HG02973 (cell line): ENCODE measurements around the gene SOX1.

ENCODE experiments used
- ATAC-seq: cut with Tn5 transposase; IDR thresholded peaks from one replicate; pipeline ENCODE4 v1.9.1; 2021; ENCODE audit warnings: moderate library complexity; ENCODE audit not compliant: unreplicated experiment

SOX1 gene

DNA sequence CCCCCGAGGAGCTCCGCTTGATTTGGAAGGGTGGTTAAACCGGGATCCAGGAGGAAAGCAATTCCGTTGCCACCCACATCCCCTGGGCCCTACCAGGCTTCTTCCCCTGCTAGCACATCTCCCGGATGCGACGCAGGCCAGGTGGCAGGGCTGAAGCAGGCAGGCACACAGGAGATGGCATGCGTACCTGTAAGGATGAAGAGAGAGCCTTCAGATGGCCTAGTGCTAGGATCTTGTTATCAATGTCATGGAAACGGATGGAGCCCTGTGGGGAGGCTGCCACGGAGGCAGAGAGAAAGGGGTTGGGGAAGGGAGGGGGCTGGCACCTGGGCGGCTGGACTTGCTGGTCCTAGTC, 8.5 kb upstream of the SOX1 start:
- ATAC-seq: no peak

GRCh38 chr13:112058941-112059340, 8.0 kb upstream of the SOX1 start:
- no peak for ATAC-seq

DNA sequence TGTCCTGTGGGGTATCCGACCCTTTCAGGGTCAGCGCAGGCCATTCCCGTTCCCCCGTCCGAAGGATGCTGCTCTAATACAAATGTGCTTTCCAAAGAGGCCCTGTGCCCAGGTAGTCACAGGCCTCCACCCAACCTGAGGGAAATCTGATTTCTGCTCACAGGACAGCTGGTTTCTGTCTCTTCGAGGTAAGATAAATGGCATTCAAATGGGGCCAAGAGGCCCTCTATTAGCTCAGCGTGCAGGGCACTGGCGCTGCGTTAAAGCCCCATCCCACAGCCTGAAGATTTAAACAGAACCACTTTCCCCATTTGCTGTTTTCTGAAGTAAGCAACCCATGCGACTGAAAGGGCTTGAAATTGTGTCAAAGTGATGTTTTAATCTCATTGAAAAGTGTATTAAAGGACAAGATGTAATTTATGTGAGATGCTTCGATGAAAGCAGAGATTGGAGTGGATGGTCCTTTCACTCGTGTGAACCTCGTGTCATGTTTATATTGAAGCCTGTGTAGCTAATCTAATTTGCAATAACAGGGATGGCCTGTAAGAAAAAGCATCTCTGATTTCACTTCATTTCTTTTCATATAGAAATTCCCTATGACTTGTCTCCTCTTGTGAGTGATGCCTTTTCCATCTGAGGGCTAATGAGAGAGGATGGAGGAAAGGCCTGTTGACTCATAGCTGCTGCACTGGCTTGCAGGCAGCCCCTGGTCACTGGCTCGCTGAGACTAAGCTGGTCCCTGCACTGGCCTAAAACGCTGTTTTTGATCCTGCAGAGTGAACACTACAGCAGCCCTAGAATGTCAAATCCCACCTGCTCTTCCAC, 7.3 kb upstream of the SOX1 start:
- no peak for ATAC-seq

DNA sequence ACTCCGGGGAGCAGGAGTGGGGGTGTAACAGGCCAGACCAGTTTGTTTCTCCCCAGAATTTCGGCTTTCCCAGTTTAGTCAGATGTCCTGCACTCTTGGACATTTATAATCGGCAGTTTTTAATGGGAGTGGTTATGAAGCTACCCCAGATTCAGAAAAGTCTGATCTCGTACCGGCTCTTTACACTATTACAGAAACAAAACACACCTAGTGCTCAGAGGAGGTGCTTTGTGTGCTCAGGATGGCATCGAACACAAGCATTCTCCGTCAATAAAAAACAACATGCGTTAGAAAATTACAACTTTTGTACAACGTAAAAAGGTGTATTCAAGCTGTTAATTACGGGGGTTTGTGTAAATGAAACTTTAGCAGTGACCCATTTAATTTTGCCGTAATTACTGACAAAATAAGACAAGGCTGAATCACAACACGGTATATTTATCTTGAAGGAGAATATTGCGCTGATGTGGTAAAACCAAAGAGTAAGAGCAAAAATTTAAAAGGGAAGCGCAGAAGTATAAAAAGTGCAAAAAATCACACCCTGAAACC, 6.6 kb upstream of the SOX1 start:
- ATAC-seq: no peak

- ATAC-seq: no peak
Measured at GRCh38 chr13:112060899-112061366, 6.0 kb upstream of the SOX1 start.

DNA sequence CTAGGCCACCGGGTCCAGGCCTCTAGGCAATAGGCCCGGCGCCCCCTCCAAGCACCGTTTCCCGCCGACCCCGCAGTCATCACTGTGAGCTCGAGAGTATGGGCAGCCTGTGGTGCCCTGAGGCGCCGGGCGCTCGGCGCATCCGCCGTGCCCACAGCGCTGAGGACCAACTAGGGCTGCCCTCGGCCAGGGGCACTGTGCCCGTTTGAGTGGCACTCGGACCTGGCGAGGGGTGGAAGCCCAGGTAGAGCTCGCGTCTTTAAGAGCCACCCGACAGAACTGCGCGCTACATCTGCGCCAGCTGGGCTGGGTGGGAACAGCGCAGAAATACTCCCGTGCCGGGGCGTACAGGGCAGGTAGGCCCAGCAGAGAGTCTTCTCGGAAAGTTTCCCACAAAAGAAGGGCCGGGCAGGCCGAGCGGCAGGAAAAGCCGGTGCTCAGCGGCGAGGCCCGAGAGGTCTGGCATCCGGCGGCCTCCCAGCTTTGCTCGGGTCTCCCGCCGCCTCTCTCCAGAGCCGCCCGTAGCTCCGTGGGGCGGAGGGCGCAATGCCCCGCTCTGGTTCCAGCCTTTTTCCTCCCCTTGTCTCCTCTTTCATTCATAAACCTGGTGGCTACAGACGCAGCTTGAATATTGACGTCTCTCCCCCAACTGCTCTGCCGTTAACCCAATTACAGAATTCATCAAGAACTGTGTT, 5.4 kb upstream of the SOX1 start:
- ATAC-seq: no peak

DNA sequence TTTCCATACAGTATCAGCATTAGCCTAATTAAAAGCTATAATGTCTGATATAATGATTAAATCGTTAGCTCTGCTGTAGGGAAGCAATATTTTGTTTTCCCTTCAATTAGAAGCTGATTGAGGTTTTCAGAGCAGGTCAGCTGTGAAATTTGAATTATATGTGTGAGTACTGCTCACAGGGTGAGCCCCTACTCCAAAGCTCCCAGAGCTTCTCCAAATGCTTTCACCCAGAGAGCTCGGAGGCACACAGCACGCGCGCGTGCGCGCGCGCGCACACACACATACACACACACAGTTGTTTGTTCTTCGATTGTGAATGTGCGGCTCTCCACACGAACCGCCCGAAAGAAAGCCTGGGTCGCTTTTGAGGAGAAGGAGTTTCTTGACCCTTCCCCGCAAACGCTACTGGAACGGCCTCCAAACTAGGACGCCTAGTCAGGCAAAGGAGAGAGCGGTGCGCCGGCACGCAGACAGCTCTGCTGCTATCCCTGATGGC, 4.8 kb upstream of the SOX1 start:
- ATAC-seq: no peak

DNA sequence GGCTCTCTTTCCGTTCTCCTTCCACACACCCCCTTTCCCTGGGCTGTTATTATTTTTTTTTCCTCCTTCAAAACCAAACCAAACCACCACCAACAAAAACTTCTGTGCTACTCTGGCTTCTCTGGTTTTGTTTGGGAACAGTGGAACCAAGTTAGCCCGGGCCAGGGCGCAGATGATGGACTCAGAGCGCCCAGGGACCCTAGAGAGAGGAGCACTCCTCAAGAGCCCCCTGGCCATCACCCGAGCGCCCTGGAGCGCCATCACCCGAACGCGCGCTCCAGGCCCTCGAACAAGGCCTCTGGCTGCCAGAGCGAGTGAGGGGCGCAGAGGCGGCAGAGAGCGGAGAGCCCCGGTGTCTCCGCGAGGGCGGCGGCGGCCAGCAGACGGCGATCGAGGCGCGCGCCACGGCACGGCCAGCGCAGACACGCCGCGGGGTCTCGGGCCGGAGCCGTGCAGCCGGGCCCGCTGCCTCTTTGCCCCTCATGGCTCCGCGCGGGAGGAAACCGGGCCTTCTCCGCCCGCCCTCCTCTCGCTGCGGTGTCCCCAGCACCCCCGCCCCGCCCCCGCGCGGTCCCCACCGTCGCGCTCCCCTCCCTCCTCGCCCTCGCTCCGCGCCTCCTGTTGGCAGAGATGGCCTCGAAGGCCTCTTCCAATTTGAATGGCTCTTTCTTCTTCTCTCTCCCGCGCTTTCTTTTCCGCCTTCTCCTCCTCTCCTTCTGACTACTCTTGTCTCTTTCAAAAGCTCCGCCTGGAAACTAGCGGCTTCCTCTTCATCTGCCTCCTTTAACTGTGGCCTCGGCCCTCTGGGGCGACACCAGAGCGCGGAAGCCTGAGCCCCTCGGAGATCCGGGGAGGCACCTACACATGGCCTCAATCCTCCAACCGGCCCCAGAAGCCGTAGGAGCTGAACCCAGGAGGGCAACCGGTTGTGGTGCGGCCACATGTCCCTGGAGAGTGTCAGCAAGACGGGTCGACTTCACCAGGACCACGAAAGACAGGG, 4.1 kb upstream of the SOX1 start:
- no peak for ATAC-seq

- ATAC-seq: no peak
Measured at GRCh38 chr13:112063807-112064206, 3.1 kb upstream of the SOX1 start.

GRCh38 chr13:112064222-112064621, 2.7 kb upstream of the SOX1 start:
- no peak for ATAC-seq

- ATAC-seq: no peak
Measured at GRCh38 chr13:112065521-112065866, 1.5 kb upstream of the SOX1 start.

DNA sequence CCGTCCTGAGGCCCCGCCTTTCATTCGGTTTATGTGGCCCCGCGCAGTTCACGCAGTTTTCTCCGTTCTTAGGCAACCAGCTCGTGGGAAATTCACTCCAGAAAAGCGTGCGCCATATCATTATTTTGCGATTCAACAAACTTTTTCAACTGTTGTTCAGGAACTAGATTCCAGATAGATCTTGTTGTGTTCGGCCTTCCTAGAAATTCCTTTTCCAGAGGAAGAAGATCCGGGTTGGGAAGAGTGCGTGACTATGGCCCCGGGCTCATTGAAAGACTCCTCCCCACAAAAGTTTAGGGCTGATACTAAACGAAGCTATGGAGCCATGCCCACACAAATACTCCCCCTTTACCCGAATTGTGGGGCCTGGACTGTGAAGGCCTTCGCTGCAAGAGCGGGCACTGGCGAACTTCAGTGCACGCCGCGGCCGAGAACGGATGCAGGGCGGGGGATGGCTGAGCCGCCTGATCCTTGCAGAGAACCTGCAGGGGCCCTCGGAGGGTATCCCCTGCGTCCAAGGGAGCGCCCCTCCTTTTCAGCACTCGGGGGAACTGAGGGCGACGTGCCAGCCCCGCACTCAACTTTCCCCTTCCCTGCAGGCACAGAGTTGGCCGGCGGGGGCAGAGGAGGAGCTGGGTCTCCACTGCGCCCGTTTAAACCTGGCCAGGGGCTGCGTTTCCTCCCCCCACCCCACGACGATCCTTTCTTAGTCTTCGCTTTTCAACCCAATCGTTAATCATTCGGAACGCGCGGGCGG, 904 bp upstream of the SOX1 start:
- ATAC-seq: no peak

DNA sequence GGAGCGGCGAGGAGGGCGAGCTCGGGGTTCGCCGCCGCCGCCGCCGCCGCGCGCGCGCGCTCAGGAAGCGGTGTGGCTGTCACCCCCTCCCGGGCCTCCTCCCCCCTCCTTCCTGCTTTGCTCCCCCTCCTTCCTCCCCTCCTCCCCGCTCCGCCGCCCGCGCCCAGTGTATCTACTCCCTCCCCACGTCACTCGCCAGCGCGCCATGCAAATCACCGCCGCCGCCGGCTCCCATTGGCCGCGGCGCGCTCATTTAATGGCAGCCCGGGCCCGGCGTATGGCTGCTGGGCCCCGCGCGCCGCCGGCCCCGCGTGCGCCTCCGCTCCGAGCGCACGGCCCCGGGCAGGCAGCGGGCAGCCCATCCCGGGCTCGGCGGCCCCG, 335 bp upstream of the SOX1 start:
- ATAC-seq: no peak

GRCh38 chr13:112067871-112068539, 1.1 kb downstream of the SOX1 start:
- no peak for ATAC-seq

GRCh38 chr13:112068540-112069060, 1.7 kb downstream of the SOX1 start:
- ATAC-seq: no peak

DNA sequence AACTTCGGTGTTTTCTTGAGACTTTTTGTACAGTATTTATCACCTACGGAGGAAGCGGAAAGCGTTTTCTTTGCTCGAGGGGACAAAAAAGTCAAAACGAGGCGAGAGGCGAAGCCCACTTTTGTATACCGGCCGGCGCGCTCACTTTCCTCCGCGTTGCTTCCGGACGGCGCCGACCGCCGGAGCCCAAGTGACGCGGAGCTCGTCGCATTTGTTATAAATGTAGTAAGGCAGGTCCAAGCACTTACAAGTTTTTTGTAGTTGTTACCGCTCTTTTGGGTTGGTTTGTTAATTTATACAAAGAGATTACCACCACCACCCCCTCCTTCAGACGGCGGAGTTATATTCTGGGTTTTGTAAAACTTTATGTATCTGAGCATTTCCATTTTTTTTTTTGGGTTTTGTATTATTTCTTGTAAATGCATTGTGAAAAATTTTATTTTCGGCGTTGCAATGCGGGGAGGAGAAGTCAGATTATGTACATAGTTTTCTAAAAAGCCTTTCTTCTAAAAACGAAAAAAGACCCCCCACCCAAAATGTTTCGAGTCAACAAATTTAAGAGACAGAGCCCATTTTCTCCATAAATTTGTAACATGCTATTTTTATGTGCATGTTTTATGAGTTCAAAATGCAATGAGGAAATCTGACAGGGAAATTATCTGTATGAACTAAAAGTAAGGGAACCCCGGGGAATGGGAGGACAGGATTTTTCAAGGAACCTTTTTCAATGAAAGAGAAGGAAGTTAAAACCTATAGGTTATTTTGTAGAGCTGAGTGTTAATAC, 2.3 kb downstream of the SOX1 start:
- no peak for ATAC-seq

DNA sequence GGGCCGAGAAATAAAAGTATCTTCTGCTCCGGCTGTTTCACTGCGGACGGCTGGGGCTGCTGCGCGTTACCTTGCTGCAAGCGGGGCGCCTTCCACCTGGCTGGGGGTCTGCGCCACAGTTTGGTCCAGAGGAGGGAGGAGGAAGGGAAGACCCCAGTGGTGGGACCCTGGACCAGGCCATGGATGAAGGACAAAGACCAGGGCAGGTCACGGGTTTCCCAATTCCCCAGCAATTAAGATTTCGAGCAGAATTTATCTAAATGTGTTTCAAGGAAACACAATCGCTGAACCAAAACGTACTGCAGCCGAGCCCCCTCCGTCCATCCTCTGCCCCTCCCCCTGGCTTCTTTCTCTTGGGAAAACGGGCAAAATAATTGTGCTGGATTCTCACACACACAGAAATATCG, 2.9 kb downstream of the SOX1 start:
- no peak for ATAC-seq

DNA sequence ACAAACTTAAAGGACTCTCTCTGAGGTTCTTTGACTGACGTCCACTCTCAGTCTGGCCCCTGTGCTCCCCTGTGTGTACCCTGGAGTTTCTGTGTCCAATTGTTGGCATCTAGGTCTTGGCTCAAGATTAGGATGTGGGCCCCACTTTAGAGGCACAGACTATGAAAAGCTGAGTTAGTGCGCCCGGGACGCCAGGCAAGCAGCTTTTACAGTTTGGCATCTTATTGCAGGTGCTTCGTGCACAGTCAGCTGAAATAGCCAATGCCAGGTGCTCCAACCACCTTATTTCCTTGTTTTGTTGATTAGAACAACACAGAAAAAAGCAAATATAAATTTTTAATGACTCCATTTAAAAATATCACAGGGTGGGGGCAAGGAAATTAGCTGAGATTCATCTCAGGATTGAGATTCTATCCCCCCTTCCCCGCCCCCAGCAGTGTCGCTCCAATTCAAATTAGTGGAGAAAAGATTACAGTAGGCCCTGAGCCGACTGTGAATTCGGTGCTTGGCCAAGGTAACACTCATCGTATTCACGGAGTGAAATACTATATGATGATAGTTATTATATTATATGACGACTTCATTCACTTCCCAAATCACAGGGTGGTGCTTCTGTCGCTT, 4.3 kb downstream of the SOX1 start:
- ATAC-seq: no peak
